ENCODE data around the gene PLA2G4E.

PLA2G4E gene

DNA sequence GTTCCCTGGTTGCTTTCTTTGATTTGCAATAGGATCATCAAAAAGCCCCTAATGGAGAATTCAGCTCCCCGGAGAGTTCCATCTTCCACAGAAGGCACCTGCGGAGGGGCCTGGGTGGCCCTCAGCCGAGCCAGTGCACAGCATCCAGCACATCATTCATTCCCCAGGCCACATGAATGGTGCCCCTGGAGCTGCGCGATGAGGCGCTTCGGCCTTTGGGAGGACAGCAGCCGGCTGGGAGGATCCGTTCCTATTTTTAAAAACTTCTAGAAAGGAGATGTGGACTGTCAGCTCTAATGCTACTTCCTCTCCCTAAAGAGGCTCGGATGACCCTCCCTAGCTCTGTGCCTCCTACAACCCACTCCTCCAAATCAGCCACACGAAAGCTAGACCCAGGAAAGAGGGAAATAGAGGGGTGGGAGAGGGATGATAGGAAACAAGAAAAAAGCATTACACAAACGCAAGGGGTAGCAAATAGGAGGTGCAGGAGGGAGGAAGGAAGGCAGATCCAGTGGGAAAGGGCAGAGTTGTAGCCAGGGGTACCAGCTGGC lies 68.8 kb downstream of the PLA2G4E start:
- no peak for DNase-seq

DNA sequence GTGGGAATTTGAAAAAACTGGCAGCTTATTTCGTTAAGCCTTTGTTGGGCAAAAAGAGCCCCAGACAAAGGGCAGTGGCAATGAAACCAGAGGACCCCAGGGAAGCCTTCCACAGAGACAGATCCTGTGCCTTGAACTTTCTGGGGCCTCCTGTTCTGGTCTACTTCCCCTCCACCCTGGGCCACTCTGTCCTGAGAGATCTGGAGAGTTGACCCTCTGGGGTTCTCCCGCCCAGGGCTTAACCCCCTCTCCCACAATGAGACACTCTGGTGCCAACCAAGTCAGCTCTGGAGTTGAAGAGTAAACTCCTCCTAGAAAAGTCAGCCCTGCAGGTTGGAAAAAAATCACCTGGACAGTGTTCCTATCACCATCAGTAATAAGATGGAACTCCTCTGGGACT lies 69.3 kb downstream of the PLA2G4E start:
- no peak for DNase-seq

DNA sequence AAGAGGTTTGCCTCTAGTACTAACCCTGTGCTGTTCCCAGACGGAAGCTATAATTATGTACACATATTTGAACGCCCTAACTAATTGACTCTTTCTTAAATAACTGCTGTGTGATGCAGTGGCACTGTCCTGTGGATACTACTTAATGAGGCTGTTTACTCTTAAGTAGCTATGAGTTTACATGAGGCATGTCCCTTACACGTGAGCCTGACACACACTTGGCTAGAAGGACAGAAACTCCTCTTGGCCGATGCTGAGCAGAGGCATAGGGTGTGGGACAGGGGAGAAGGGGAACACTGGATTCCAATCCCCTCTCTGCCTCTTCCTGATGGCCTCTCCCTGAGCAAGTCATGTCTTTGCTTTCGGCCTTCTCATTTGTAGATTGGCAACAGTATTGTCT lies 70.4 kb downstream of the PLA2G4E start:
- DNase-seq: no peak

DNA sequence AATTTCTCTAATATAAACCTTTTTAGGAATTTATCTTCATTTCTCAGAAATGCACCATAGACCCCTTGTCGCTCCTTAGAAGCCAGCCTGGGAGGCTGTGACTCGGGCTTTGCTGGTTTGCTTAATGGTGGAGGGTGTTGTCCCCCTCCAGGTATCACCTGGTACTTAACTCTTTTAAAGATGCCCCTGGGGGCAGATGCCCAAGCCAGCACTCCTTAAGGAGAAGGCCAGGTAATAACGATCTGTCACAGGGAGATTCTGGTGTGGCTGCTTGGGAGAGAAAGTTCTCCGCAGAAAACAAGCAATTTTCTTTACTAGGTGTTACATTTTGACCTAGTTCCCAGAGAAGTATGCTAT lies 70.7 kb downstream of the PLA2G4E start:
- DNase-seq: no peak

DNA sequence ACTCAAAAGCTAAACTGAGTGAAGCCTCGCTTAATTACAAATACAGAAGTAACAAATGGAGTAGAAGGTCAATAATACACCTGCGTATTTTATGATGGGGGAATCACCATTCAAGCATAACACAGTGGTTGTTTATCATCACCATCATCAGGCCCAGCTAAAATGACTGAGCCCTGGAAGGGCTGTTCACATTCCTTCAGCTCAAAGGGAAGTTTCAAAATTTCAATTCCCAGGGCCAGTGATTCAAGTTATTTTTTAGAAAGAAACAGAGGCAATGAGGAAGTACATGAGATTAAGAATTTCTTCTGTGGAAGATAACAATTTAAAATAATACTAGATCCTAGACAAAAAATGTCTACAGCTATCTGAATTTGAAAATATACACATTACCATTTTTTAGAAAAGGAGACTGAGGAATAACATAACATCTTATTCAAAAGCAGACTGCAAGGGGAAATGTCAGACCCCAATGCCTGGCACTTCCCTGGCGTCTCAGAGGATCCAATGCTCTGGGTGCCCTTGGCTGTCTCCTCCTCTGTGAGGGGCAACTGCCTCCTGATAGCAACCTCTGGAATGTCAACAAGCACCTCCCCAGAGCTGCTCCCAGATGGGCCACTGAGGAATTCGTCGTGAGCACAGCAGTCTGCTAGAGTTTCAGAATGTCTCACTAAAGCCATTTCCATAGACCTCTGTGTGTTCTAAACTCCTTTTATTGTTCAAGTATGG lies 71.3 kb downstream of the PLA2G4E start:
- no peak for DNase-seq

DNA sequence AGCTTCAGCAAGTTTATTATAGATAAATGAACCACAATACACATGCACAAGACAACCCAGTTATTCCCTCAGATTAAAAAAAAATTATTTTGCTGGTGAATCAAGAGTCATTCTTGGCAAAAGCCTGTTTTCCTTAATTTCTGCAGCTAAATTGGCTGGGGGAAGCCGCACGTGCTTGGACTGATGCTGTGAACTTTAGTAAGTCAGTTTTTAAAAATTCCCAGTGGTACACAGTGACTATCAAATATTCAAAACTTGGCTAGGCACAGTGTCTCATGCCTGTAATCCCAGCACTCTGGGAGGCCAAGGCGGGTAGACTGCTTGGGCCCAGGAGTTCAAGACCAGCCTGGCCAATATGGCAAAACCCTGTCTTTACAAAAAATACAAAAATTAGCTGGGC lies 72.4 kb downstream of the PLA2G4E start:
- no peak for DNase-seq

DNA sequence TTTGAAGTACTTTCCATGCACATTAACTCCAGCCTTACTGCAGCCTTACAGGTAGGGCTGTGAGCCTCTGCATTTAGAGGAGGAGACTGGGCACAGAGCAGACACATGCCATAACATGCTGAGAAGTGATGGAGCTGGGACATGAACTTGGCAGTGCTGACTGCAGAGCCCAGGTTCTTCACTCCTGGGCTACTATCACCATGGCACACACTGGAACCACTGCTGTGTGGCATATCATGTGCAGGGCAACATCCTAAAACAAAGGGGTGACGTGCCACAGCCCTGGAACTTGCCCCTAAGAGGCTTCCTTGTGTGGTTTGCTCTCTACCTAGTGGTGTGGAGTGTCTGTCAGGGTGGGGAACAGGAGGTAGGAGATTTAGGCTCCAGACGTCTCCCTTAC lies 73.9 kb downstream of the PLA2G4E start:
- DNase-seq: no peak

DNA sequence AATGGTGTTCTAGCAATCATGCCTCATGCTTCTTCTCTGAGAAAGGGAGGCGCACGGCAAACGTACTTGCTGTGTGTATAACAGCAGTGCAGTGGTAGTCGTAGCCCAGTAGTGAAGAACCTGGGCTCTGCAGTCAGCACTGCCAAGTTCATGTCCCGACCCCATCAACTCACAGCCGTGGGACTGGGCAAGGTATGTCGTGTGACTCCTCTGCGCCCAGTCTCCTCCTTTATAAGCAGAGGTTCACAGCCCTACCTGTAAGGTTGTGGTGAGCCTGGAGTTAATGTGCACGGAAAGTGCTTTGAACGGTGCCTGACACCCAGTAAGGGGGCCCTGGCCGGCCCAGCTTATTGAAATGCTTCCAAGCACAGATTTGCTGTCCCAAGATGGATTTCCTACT lies 75.1 kb downstream of the PLA2G4E start:
- DNase-seq: no peak

DNA sequence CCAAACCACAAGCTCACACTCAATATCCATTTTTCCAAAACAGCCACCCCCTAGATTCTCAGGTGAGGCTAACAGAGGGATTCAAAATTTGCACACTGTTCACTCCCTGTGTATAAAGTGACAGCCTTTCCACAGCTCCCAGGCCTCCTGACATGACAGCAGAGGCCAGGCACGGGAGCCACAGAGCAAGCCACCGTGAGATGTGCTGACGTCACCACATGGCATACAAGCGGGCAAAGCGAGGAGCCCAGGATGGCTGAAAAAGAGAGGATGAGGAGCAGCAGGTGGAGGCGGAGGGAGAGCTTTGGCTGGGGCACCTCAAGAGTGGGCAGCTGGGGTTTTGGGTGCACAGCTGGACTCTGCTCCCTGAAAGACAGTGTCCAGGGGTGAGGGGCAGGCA lies 75.6 kb downstream of the PLA2G4E start:
- no peak for DNase-seq

DNA sequence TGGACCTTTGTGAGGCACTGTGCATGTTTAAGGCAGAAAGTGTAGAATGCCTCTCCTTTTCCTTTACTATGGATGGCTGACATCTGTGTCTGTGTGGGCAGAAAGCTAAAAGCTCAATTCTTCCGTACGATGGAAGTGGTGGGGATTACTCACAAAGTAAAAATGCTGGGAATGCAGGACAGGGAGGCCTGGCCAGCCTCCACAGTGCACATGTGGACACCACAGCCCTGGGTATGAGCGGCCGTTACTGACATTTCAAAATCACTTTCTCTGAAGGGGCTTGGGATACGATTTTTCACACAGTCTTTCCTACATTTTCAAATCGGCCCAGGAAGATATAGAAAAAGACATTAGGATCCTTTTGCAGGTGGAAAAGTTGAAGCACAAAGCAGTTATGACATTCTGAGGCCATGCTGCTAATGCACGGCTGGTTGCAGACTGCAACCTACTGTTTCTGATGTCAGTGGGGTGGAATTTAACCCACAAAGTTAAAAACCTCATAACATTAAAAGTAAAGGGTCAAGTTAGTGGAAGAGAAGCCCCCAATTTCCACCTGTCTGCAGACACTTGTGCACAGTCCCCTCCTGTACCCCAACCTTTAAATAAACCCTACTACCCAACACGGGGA lies 76.4 kb downstream of the PLA2G4E start:
- peak; percentile 75 for DNase-seq

DNA sequence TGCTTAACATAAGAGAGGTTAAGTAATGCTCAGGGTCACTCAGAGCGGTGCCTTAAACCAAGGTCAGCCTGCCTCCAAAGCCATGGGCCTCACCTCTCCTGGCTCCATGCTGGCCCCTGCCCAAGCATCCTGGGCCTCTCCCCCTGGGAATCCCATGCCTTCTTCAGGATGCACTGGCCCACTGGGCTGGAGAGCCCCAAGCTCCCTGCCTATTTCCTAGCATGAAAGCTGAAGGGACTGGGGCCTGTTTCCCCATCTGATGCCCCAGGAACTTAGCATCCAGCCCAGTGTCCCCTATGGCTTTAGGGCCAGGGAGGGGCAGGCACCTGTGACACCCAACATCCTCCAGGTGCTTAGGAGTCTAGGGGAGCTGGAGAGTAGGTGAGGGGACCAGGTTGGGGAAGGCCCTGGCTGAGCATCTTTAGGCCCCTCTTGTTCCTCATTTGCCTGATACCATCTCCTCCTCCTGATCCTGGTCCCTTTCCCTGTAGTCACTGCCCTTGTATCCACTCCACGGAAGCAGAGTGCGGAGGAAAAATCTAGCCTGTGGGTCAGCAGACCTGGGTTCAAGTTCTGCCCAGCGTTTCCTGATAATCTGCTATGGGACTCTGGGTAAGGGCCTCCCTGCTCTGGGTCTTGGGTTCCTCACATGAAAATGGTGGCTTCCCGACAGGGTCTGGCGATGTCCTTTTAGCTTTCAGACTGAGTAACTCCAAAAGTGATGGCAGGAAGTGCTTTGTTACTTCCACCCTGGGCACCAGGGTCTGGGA lies 77.1 kb downstream of the PLA2G4E start:
- DNase-seq: no peak

DNA sequence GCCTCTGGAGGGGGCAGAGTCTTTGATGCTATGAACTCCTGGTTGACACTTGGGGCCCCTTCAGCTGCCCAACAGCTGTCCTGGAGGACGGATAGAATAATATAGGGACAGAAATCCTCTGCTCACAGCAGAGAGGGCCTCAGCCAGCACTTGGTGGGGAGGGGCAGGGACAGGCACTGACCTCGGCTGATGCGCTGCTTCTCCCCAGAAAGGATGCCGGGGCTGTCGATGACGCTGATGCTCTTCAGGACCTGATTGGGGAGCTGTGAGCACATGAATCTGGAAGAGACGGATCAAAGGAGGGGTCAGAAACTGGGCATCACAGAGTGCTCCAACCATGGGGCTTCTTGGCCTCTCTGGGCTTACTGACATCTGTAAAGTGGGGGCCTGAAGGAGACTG lies 78.0 kb downstream of the PLA2G4E start:
- no peak for DNase-seq

DNA sequence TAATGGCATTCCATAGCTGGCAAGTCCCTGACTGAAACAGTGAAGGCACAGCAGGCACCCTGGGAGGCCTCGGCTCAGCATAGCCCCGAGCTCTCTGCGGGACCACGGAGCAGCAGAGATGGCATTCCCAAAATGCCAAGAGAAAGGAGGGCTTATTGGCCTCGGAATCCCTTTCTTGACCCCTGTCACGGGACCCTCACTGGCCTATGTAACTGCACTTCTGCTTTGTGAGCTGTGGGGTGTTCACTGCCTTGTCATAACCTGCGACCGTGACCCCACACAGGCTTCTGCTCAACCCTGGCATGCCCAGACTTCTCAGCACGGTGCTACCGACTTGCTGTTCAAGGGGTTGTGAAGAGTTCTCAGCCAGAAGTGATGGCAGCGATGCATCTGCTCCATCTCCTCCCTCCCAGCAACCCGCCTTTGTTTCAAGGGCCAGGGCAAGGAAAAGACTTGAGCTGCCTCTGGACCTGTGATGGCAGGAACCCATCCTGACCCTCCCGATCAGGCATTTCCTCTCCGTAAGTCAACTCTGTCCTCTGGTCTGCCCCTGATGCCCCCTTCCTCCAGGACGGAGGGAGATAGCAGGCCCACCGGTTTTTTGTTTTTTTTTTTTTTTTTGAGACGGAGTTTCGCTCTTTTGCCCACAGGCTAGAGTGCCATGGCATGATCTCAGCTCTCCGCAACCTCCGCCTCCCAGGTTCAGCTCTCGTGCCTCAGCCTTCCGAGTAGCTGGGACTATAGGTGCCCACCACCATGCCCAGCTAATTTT lies 79.0 kb downstream of the PLA2G4E start:
- DNase-seq: no peak

DNA sequence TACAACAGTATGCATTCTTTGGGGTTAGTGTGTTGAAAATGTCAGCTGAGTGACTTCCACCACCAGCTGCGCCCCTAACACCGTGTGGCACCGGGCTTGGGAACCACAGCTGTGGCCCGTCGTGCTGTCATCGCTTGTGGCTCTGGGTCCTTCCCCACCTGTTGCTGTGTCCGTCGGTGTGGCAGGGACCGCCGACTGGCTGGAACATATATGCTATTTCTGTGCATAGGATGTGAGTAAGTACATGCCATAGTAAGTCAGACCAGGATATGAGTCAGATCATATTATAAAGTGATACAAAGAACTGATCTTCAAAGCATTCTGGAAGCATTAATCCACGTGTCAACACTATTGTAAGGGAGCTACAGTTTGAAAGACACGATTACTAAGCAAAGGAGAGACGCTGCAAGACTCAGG lies 80.4 kb downstream of the PLA2G4E start:
- DNase-seq: peak; percentile 57

DNA sequence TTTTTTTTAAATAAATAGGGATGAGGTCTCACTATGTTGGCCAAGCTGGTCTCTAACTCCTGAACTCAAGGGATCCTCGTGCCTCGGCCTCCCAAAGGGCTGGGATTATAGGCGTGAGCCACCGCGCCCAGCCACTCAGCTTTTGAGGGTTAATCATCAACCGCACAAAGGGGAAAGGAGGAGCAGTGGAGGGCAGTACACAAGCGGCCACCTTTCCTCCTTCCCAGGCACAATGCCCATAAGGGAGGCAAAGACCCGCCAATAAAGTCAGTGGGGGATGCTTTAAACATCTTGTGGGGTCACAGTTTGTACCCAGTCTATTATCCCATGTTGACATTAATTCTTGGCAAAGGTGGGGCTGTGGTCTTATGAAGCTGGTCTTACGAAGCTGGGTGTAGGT lies 80.9 kb downstream of the PLA2G4E start:
- no peak for DNase-seq

DNA sequence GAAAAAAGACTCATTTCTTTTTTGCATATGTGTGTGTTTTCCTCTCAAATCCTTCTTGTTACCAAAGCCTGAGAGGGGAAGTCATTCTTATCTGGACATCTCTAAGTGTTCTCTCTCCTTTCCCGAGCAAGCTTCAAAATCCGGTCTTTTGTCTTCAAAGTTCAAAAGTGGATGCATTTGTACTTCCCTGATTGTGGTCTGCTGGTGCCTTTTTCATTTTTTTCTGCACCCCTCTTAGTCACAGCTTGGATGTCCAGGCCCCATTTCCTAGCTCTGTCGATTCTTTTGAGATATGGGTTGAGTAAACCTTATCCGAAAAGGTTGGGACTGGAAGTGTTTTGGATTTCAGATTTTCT lies 83.3 kb downstream of the PLA2G4E start:
- DNase-seq: no peak

DNA sequence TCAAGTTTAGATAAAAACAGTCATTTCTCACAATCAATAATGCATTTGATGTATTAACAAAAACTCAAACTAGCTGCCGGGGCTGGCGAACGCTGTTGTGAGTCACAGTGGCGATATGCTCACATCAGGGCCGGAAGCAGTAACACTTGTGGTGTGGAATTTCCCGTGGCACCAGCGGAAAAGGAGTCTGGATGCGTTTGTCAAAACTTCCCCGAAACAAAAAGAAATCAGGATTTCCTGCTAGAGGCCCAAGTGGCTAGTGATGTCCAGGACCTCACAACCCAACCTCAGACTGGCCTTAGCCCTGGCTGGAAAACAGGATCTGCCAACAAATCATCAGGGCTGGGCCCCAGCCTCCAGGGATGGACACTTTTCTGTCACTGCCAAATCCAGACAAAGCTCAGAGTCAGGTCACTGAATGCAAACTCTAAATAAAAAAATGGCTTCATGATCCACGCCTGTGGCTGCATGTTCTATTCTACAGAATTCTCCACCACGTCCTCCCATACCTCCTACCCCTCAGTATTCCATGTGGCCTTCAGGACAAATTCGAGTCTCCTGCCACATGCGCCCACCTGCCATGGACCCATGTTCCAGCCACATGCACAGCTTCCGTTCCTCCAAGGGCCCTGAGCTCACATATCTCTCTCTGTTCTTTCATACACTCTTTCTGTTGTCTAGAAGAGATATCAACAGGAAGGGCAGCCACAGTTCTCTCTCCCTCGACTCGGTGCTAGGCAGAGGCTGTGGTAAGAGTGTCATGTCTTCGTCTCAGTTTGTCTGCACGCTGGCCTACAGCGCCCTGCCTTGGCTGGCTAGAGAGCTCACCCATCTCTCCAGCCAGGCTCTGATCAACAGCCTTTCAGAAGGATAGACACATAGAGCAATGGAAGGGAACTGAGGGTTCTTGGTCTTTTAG lies 83.9 kb downstream of the PLA2G4E start:
- no peak for DNase-seq

DNA sequence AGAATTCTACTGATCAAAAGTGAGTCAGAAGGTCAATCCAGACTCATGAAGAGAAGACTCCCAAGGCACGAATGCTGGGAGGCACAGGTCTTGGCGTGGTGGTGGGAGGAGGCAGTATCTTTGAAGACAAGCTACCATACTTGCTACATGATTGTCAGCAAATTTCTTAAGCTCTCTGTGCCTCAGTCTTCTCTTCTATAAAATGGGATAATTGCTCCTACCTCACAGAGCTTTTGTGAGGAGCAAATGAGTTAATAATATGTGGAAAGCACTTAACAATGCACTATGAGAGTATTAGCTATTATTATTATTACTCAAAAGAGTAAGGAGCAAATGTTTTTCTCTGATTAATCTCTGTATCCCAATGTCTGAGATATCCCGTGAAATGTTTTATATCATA lies 84.7 kb downstream of the PLA2G4E start:
- no peak for DNase-seq

DNA sequence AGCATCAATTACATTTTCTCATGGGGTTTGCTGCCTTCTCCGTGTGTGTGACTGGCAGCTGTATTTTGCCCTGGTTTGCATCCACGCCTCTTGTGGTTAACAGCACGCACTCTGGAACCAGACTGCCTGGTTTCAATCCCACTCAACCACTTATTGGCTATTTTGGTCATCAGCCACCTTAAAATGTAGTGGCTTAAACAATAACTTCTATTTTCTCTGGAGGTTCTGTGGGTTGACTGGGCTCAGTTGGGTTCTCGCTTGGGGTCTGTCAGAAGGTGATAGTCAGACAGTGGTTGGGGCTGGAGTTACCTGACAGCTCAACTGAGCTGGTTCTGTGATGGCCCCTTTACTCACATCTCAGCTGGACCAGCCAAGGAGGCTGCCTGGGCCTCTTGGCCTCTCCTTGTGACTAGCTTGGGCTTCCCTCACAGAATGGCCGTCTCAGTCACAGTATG lies 85.2 kb downstream of the PLA2G4E start:
- DNase-seq: no peak

DNA sequence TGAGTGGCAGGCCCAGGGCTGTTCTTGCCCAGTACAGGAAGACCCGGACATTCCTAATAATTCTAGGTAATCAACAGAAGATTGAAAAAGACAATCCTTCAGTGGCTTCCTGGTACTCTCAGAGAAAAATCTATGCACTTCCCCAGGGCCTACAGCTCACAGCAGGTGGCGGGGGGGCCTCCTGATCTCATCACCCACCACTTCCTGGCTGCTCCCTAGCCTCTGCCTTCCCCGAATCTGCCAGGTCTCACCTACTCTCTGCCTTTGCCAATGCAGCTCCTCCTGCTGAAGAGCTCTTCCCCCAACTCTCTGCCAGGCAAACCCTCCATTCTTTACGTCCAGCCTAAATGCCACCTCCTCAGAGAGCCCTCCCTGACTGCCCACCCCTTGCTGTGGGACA lies 86.0 kb downstream of the PLA2G4E start:
- no peak for DNase-seq

DNA sequence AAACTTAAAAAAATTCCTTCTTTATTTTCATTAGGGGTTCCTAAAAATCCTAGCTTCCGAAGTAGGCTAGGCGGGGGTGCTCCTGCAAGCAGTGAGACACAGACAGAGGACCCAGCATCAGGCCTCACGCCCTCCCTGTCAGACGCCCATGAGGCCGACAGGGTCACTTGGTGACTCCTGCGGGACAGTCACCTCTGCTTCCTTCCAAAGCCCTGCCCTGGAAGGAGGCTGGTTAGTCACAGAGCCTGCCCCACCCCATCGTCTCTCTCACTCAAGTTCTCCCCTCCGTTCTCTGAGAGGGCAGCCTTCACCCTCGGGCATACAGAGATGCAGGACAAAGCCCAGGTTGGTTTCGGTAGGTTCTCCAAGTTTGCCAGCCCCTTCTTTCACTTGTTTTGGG lies 87.1 kb downstream of the PLA2G4E start:
- no peak for DNase-seq

DNA sequence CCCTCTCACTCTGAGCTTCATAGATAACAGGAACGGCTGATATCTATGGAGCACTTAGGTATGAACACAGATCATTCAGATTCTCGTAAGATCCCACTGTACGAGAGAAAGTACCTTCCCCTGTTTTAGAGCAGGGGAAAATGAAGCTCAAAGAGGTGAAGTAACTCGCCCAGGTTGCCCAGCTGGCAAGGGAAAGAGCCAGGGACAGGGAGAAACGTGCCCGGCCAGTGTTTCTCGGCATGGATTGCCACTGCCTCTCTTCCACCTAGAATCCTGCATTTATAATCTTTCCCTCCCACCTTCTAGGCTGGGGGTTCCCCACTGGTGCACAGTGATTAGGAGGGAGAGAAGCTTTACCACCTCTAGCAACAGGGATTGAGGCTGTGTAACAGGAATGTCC lies 87.5 kb downstream of the PLA2G4E start:
- DNase-seq: no peak
